H1 (cell line): ENCODE data around the gene CMSS1. TPM values are rescaled to one million over a fixed set of nuclear protein-coding genes. Genes with fewer than 3 reads are reported as not detected.

Experiments
- CBX5 ChIP-seq: fragments of 300-800, 300-1000 bp; sonication (generic); IDR thresholded peaks from 2 replicates; pipeline ENCODE4 v1.7.1; 2016; ENCODE audit warnings: antibody characterized with exemption, low read length, low read depth
- CREB1 ChIP-seq: IDR thresholded peaks from 2 replicates; pipeline ENCODE4 v1.6.1; 2012; ENCODE audit warnings: inconsistent platforms
- HDAC2 ChIP-seq, 2 experiments: fragments of 300-600 bp in 1 of 2; sonication (generic) in 1 of 2; IDR thresholded peaks; 2 replicates each; pipeline ENCODE4 v1.6.1; 2011 to 2012; ENCODE audit warnings: low read depth in 2 of 2, low read length in 2 of 2, mild to moderate bottlenecking in 2 of 2, moderate library complexity in 2 of 2, borderline replicate concordance in 1 of 2, inconsistent platforms in 1 of 2
- POLR2A ChIP-seq, 2 experiments: IDR thresholded peaks; 1 replicate in 1 of 2; 2 replicates in 1 of 2; pipeline ENCODE4 v1.6.1; 2011; ENCODE audit warnings: low read depth in 2 of 2, low read length in 2 of 2, mild to moderate bottlenecking in 2 of 2; ENCODE audit errors: control extremely low read depth in 1 of 2
- RBBP5 ChIP-seq: IDR thresholded peaks from 2 replicates; pipeline ENCODE4 v1.7.1; 2012; ENCODE audit warnings: low read depth, mild to moderate bottlenecking, inconsistent platforms, low read length, moderate library complexity, borderline replicate concordance
- SP4 ChIP-seq: IDR thresholded peaks from 2 replicates; pipeline ENCODE4 v1.6.1; 2012; ENCODE audit warnings: low read length, inconsistent platforms
- polyA plus RNA-seq, 7 experiments: library from polyadenylated mRNA; depleted of rRNA in 3 of 7; stranded (reverse) in 5 of 7; unstranded in 2 of 7; fragments of >200 nt in 5 of 7; fragments of 200-250 nt in 2 of 7; gene quantifications; 1 replicate in 5 of 7; 2 replicates in 1 of 7; 4 replicates in 1 of 7; pipeline versions ENCODE4 v1.2.1 to v1.2.3, GENCODE V29; 2011 to 2013; ENCODE audit warnings: missing spikeins in 2 of 7, mixed read lengths in 2 of 7
- total RNA-seq: library from RNA; stranded (reverse); fragmentation: NEBNext Ultra II Directional; extraction: Animal tissue kit (Norgen Biotek cat#: 25700); gene quantifications from 2 replicates; pipeline ENCODE4 v1.2.1, GENCODE V29; 2021
- TF ChIP-seq, protein P1 (sequence below): fragments of 300-600 bp; sonication (generic); IDR thresholded peaks from 2 replicates; pipeline ENCODE4 v1.7.1; 2012; ENCODE audit warnings: low read length, moderate library complexity, mild to moderate bottlenecking, inconsistent platforms; ENCODE audit not compliant: insufficient replicate concordance

The CMSS1 gene
- total and polyA plus RNA-seq, 2 of the 8 experiments (the other 6 are each of a cell fraction or from before 2014, with no cell fraction given): 15.2 to 75.1 TPM

DNA sequence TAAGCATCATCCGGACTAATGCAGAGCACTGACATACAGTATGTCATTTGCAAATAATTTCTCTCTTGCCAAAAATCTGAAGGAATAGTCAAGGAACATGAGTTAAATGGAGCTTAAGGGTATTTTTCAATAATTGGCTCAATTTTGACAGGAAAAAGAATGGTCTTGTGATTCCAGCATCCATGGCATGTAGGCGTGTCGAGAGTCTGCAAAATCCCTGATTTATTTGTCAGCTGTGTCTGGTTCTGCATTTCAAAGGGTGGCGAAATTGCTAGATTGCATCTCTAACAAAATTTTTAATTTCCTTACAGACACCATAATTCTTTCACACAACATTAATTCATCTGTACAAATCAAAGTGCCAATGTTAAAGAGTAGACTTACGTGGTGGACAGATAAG, 377.7 kb downstream of the CMSS1 start (continued):
- TF ChIP-seq, protein P1, sequence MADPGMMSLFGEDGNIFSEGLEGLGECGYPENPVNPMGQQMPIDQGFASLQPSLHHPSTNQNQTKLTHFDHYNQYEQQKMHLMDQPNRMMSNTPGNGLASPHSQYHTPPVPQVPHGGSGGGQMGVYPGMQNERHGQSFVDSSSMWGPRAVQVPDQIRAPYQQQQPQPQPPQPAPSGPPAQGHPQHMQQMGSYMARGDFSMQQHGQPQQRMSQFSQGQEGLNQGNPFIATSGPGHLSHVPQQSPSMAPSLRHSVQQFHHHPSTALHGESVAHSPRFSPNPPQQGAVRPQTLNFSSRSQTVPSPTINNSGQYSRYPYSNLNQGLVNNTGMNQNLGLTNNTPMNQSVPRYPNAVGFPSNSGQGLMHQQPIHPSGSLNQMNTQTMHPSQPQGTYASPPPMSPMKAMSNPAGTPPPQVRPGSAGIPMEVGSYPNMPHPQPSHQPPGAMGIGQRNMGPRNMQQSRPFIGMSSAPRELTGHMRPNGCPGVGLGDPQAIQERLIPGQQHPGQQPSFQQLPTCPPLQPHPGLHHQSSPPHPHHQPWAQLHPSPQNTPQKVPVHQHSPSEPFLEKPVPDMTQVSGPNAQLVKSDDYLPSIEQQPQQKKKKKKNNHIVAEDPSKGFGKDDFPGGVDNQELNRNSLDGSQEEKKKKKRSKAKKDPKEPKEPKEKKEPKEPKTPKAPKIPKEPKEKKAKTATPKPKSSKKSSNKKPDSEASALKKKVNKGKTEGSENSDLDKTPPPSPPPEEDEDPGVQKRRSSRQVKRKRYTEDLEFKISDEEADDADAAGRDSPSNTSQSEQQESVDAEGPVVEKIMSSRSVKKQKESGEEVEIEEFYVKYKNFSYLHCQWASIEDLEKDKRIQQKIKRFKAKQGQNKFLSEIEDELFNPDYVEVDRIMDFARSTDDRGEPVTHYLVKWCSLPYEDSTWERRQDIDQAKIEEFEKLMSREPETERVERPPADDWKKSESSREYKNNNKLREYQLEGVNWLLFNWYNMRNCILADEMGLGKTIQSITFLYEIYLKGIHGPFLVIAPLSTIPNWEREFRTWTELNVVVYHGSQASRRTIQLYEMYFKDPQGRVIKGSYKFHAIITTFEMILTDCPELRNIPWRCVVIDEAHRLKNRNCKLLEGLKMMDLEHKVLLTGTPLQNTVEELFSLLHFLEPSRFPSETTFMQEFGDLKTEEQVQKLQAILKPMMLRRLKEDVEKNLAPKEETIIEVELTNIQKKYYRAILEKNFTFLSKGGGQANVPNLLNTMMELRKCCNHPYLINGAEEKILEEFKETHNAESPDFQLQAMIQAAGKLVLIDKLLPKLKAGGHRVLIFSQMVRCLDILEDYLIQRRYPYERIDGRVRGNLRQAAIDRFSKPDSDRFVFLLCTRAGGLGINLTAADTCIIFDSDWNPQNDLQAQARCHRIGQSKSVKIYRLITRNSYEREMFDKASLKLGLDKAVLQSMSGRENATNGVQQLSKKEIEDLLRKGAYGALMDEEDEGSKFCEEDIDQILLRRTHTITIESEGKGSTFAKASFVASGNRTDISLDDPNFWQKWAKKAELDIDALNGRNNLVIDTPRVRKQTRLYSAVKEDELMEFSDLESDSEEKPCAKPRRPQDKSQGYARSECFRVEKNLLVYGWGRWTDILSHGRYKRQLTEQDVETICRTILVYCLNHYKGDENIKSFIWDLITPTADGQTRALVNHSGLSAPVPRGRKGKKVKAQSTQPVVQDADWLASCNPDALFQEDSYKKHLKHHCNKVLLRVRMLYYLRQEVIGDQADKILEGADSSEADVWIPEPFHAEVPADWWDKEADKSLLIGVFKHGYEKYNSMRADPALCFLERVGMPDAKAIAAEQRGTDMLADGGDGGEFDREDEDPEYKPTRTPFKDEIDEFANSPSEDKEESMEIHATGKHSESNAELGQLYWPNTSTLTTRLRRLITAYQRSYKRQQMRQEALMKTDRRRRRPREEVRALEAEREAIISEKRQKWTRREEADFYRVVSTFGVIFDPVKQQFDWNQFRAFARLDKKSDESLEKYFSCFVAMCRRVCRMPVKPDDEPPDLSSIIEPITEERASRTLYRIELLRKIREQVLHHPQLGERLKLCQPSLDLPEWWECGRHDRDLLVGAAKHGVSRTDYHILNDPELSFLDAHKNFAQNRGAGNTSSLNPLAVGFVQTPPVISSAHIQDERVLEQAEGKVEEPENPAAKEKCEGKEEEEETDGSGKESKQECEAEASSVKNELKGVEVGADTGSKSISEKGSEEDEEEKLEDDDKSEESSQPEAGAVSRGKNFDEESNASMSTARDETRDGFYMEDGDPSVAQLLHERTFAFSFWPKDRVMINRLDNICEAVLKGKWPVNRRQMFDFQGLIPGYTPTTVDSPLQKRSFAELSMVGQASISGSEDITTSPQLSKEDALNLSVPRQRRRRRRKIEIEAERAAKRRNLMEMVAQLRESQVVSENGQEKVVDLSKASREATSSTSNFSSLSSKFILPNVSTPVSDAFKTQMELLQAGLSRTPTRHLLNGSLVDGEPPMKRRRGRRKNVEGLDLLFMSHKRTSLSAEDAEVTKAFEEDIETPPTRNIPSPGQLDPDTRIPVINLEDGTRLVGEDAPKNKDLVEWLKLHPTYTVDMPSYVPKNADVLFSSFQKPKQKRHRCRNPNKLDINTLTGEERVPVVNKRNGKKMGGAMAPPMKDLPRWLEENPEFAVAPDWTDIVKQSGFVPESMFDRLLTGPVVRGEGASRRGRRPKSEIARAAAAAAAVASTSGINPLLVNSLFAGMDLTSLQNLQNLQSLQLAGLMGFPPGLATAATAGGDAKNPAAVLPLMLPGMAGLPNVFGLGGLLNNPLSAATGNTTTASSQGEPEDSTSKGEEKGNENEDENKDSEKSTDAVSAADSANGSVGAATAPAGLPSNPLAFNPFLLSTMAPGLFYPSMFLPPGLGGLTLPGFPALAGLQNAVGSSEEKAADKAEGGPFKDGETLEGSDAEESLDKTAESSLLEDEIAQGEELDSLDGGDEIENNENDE: no peak
- TF ChIP-seq POLR2A (IDR thresholded peaks at IDR 0.05; ENCODE audit: control extremely low read depth in 1 of 2, low read depth in 2 of 2, low read length in 2 of 2) (no peak), CBX5 (no peak), RBBP5 (no peak), CREB1 (no peak), SP4 (no peak), HDAC2 (IDR thresholded peaks at IDR 0.05; ENCODE audit: borderline replicate concordance in 1 of 2, low read depth in 2 of 2, low read length in 2 of 2) (no peak)
